DMS53 treated with DMSO at 0.1 percent for 48 hours (cell line): ENCODE data around the gene EXOSC10.
"Not testable (repeated sequence)": the region's sequence is repeated elsewhere in the genome, so short reads cannot be mapped to it uniquely, and the experiment has no call there.

Experiments used
- DNase-seq: peaks from one replicate; lab custom pipeline; 2025; ENCODE audit not compliant: unreplicated experiment; lab: John Stamatoyannopoulos, UW

The EXOSC10 gene

DNA sequence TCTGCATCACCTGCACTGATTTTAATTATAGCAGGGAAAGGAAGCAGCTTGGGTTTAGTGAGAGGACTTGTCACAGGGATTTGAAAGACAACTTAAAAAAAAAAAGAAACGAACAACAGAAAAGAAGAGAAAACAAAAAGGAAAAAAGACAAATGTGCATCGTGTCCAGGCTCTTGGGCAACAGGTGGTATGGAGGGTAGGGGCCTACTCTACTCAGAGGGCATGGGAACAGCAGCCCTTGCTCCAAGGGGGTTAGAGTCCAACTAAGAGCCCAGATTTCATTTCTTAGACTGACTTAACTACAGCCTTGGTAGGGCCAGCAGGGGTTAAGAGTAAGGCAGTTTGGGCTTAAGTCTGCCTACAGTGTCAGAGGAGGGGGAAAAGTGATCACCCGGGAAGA lies 15.3 kb upstream of the EXOSC10 start:
- no peak for DNase-seq

- DNase-seq = no peak
These were observed 9.5 kb upstream of the EXOSC10 start for GRCh38 chr1:11109047-11109760.

DNA sequence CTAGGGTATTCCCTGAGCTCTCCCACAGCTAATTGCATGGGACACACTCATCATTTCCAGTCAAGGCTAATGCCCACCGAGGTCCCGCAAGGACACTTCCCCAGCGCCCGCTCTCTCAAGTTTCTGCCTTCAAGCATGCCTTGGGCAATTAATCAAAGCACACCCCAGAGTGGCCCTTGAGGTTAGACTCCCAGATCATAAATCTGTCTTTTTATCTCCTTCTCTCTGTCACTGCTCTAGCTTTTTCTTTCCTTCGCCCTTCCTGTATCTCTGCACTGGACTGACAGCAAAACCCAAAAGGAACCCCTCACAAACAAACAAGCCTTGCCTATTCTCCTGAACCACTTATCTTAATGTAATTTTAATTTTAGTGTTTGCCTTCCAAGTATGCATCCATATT lies 7.9 kb upstream of the EXOSC10 start:
- DNase-seq = no peak

GRCh38 chr1:11105586-11105985 lies 5.9 kb upstream of the EXOSC10 start:
- DNase-seq = no peak

DNA sequence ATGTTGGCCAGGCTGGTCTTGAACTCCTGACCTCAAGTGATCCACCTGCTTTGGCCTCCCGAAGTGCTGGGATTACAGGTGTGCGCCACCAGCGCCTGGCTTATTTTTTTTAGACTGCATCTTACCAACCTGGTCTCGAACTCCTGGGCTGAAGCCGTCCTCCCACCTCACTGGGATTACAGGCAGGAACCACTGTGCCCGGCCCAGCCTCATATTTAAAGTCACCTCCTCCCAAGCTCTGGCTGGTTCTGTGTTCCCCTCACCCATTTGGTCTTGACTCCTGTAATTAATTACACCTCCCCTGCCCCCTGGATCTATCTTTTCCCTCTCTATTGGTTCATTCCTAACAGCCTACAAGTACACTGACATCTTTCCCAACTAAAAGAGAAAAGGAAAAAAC lies 1.7 kb upstream of the EXOSC10 start:
- DNase-seq = no peak

DNA sequence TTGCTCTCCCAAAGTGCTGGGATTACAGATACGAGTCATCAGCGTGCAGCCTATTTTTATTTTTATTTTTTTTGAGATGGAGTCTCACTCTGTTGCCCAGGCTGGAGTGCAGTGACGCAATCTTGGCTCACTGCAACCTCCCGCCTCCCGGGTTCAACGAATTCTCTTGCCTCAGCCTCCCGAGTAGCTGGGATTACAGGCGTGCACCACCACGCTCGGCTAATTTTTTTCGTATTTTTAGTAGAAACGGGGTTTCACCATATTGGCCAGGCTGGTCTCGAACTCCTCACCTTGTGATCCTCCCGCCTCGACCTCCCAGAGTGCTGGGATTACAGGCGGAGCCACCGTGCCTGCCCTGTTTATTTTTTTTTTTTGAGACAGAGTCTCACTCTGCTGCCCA lies 1.1 kb upstream of the EXOSC10 start:
- not testable (repeated sequence) for DNase-seq

GRCh38 chr1:11100149-11100493 lies 452 bp upstream of the EXOSC10 start:
- DNase-seq = no peak

GRCh38 chr1:11098931-11099309 lies 749 bp downstream of the EXOSC10 start:
- no peak for DNase-seq

DNA sequence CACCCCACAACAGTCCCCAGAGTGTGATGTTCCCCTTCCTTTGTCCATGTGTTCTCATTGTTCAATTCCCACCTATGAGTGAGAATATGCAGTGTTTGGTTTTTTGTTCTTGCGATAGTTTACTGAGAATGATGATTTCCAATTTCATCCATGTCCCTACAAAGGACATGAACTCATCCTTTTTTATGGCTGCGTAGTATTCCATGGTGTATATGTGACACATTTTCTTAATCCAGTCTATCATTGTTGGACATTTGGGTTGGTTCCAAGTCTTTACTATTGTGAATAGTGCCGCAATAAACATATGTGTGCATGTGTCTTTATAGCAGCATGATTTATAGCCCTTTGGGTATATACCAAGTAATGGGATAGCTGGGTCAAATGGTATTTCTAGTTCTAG lies 15.9 kb downstream of the EXOSC10 start:
- DNase-seq = not testable (repeated sequence)

DNA sequence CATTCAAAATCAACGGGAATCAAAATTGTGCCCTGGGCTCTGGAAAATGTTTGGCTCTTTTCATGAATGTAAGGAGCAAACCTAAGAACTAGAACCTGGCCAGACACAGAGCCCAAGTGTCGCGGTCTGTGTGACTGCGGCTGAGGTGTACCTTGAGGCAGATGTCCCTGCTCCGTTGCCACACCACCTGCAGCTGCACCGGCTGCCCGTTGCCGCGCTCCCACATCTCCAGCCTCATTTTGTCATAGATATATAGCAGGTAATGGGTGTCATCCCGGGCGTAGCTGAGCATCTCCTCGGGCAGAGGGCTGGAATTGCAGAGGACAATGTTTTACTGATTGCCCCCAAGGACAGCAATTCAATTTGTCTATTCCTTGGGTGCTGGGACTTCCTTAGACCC lies 18.7 kb downstream of the EXOSC10 start:
- no peak for DNase-seq

GRCh38 chr1:11078631-11079030 lies 21.0 kb downstream of the EXOSC10 start:
- no peak for DNase-seq

GRCh38 chr1:11073398-11073797 lies 26.3 kb downstream of the EXOSC10 start:
- DNase-seq = not testable (repeated sequence)

- no peak for DNase-seq
These were observed 27.3 kb downstream of the EXOSC10 start for GRCh38 chr1:11072216-11072917.

- DNase-seq = peak; percentile 6
These were observed 28.0 kb downstream of the EXOSC10 start for GRCh38 chr1:11071463-11072215.

- DNase-seq = no peak
These were observed 28.8 kb downstream of the EXOSC10 start for GRCh38 chr1:11070876-11071275.

DNA sequence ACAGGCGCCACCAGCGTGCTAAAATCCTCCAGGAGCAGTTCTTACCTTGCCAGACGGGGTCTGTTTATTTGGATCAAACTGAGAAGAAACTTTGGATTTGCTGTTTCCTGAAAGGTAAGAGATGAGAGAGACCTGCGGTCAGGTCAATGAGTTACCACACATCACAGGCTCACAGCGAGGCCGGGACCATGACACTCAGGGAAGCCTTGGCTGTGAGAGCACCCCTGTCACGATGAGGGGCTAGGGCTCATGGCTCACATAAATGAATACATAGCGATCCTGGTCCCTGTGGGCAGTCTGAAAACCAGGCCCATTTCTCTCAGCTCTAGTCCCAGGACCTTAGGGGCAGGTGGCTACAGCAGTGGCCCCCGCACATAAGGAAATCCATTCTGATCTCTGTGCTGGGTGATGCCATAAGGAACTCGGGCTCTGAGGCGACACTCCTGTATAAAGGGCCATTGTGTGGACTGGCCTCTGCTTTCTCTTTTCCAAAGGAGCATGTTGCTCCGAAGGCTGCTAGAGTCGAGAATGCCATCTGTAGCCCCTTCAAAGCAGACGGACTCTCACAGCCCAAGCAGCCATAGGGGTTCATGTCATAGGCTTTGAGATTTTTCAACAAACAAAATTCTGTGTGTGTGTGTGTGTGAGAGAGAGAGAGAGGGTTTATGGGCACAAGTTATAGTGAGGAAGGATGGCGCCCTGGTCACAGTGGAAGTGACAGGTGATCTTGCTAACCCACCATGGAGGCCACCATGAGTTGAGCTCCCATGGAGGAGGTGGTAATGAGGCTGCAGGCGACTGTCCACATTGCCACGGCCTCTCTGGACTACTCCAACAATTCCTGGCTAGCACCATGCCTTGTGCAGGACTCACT lies 30.8 kb downstream of the EXOSC10 start:
- DNase-seq = no peak

DNA sequence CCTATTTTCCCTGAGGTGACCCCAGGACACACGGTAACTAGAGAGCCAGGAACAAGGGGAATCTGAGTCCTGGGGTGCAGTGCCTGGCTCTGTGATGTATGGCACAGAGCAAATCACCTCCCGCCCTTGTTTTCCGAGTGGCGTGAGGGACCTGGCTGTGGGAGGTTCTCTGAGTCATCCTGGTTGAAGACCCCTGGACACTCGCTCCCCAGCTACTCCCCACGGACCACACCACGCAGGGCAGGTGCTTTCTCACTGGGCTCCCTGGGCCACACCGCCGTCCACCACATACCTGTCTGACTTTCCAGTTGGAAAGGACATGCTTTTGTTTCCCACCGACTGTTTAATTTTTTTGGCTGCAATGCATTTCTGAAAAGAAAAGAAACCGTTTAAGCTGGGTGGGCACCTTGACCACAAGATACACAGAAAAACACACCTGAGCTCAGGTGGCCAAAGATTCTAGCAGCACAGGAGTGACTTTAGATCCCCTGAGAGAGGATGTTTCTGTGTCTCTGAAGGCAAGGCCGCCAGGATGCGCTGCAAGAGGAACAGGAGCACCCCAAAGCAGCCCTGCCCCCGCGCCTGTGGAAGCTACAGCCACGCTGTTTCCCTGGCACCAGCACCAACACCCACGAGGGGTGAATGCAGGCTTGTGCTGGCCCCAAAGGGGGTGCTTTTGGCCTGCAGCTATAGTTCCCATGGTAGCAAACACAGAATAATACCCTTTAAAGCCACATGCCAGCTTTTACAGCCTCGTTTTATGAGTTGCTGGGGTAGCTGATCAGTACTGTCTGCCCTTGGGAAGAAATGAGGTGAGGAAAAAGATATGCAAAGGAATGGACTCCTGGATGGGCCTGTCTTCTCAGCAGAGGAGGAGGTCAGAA lies 31.7 kb downstream of the EXOSC10 start:
- no peak for DNase-seq

DNA sequence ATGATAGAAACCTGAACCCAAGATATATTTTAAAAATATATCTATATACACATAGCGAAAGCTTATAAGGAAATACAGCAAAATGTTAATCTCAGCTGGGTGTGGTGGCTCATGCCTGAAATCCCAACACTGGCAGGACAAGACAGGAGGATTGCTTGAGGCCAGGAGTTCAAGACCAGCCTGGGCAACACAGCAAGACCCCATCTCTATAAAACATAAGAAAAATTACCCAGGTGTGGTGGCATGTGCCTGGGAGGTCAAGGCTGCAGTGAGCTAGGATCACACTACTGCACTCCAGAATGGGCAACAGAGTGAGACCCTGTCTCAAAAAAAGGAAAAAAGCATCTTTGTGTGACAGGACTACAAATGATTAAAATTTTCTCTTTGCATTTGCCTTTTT lies 33.9 kb downstream of the EXOSC10 start:
- no peak for DNase-seq

DNA sequence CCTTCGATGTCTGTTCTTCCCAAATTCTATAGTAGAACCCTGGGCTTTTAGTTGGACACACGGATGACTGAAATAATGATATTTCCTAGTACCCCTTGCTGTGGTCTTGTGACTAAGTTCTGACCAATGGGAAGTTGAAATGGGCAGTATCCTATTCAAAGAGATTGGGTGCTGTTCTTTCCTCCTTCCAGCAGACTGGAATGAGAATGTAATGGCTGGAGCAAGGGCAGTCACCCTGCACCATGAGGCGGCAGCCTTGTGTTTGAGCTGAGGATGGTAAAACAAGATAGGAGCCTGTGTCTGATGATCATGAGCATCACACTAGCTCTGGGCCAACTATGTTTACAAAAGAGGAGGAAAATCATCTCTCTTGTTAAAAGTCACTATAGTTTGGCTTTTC lies 34.7 kb downstream of the EXOSC10 start:
- DNase-seq = no peak

GRCh38 chr1:11063937-11064537 lies 35.6 kb downstream of the EXOSC10 start:
- DNase-seq = not testable (repeated sequence)
